ENCODE results near the gene MFSD1.

MFSD1 gene

DNA sequence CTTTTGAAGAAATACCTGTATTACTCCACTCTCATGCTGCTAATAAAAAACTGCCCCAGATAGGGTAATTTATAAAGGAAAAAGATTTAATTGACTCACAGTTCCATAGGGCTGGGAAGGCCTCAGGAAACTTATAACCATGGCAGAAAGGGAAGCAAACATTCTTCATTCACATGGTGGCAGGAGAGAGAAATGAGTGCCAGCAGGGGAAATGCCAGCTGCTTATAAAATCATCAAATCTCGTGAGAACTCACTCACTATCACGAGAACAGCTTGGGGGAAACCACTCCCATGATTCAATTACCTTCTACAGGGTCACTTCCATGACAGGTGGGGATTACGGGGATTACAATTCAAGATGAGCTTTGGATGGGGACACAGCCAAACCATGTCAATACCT is 18.7 kb downstream of the MFSD1 start:
- DNase-seq = no peak

DNA sequence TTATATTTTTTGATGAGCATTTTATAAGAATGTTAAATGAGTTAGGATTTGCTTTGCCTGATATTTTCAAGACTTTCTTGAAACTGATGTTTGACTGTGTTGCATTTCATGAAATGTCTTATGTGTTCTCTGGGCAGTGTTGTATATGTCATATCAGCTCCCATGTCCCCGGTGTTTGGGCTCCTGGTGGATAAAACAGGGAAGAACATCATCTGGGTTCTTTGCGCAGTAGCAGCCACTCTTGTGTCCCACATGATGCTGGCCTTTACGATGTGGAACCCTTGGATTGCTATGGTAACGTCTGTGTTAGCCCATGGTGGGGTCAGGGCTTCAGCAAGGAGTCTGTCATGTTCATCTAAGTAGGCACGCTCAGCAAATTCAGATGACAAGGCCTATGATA is 20.0 kb downstream of the MFSD1 start:
- no peak for DNase-seq

DNA sequence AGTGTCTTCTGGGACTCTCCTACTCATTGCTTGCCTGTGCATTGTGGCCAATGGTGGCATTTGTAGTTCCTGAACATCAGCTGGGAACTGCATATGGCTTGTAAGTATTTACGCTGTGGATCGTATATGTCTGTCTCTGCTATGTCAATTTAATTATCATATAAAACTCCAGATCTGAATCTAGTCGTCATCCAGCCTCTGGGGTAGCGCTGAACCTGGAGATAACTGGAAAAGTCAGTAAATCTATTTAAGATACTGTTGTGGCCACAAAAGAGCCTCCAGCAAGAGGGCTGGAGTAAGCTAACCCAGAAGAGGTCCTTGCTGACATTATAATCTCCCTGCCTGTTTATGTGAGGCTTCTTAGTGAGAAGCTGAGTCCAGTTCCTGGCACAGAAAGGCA is 21.6 kb downstream of the MFSD1 start:
- no peak for DNase-seq

DNA sequence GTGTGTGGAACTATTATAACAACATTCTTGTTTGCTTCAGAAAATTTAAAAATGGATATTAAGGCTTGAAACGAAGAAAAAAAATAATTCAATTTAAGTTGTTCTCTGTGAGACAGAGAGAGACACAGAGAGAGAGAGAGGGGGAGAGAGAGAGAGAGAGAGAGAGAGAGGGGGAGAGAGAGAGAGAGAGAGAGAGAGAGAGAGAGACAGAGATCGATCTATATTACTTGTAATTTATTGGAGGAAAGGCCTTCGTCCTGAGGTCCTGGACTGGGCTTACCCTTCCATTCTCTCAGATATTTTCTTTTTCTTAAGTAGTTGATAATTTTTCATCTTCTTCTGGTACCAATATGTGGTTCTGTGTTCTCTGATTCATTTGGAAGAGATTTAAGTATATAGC is 25.9 kb downstream of the MFSD1 start:
- DNase-seq = no peak

DNA sequence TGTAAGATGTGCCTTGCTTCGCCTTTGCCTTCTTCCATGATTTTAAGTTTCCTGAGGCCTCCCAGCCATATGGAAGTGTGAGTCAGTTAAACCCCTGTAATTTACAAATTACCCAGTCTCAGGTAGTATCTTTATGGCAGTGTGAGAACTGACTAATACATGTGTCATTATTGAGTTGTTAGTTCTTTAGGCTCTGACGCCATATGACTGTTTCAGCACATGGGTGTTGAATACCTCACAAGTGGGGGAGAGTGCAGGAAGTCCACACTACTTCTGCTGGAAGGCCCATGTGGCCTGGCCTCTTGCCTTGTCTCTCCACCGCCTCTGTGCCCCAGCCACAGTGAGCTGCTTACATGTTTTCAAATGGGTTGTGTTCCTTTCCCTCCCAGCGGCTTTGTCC is 28.5 kb downstream of the MFSD1 start:
- DNase-seq = no peak

DNA sequence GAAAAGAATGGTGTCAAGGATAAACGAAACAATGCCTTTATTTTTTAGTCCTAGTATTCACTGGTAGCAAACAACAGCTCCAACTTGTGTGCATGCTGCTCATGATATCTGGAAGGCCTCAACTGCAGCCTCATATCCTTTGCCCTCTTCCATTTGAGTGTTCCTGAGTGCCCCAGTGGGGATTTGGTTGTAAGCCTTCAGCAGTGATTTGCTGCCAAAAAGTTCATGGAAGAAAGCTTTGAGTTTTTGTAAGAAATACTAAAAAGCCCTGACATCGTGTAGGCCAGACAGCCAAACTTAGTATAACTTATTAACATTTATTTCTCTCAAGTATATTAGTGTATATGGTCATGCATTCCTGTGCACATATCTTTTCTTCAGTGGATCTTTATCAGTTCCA is 30.0 kb downstream of the MFSD1 start:
- DNase-seq = no peak

DNA sequence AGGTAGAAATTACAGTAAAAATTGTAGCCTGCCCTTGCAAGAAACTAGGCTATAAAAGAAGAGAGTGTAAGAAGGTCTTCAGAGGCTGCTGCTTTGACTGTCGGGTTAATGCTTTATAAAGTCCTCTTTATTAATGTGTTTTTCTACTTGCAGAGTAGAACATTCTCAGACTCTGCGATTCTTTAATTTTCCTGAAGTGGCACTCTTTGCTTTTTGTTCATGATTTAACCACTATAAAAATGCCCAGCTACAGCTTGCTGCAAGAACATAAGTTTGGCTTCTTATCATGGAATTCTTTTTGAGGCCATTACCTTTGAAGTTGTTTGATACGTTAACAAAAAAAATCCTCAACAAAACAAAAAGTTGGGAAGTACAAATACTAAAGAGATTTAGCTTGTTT is 33.8 kb downstream of the MFSD1 start:
- DNase-seq = no peak

DNA sequence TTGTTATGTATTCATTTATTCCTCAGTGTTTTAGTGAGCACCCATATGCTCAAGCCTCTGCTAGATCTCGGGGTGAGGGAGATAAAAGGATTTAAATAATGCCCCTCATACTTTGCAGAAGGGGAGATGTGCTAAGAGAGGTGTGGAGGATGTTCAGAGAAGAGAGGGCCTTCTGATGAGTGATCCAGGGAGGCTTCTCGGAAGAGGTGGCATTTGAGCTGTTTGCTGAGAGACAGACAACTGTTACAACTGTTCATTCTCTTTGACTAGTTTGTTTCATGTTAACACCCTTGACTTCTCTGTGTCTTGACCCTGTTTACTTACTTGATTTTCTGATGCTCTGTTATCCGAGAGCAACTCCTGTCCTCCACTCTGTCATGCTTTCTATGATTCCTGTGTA is 34.5 kb downstream of the MFSD1 start:
- no peak for DNase-seq

DNA sequence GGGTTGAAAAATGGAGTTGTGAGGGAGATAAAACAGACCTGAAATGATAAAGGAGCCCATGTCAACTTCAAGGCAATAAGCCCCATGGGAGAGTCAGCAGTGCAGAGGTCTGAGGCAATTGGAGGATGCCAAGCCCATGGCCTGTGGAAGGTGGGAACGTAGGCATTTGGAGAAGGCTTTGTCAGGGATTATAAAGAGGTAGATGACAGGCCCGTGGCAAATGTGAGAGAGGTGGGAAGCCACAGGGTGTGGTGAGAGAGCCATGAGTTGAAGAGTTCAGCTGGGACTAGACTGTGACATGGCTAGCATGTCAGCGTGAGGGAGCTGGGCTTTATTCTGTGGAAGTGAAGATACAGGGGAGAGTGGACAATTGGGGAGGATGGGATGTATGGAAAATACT is 35.4 kb downstream of the MFSD1 start:
- DNase-seq = no peak

DNA sequence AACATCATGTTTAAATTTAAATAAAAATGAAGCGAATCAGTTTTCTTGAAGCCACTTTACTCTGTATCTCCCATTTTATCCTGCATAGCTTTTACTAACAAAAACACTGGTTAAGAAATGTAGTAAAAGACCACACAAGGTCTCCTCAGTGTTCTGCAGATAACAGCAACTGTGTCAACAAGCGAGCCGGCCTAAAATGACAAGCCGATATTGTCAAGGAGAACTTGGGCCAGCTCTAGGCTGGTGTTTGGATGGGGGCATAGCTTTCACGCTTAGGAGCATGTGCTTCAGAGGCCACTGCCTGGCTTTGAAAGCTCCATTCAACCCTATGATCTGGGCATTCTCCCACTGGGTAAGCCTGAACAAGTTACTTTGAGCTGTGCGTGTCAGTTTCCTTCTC is 38.1 kb downstream of the MFSD1 start:
- DNase-seq = no peak

DNA sequence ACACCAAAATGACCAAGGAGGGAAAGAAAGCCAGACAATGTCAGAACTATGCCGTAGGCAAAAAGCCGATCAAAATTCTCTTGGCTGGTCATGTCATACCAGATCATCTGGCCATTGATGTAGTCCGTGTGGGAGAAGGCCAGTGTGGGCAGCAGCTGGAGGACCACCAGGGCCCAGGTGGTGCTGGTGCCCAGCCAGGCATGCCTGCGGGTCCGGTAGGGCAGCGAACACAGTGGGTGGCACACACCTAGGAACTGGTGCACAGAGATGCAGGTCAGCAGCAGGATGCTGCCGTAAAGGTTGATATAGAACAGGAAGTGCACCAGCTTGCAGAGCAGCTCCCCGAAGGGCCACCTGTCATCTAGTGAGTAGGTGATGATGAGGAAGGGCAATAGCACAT is 39.5 kb downstream of the MFSD1 start:
- no peak for DNase-seq

DNA sequence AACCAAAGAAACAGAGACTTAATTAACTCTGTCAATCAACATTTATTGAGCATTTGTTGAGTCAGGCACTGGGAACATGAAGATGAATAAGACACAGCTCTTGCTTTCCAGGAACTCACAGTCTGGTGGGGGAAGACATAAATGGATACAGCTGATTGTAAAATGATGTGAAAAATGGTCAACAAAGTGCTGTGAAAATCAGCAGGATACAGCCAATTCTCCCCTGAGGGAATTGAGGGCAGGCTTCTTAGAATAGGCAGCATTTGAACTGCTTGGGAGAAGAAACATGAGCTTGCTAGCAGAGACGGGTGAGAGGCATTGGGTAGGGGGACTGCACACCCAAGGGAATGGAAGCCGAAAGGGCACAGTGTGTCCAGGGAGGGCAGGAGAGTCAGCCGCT is 41.1 kb downstream of the MFSD1 start:
- DNase-seq = no peak

DNA sequence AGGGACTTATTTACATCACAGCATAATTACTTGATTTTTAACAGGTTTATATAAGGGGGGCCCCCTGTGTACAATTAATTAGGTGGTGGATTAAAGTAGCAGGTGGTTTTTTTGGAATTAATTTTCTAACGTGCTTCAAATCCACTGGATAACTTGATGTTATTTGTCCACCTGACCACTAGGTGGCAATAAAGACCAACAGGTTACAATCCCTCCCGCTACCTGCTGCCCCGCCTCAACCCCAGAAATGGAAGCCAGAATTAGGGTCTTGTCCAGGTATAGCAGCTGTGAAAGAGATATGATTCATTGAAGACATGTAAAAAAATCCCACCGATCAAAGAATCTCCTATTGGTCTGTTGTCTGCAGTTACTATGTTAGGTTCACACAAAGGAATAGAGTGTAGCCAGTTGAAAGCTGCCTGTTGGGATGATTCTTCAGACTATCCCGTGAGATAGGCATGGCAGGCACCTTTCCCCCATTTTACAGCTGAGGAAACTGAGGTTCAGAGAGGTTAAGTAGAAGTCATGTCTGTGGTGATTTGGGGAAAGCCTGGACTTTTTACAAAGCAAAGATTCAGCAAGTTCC is 44.0 kb downstream of the MFSD1 start:
- DNase-seq = peak; percentile 23

DNA sequence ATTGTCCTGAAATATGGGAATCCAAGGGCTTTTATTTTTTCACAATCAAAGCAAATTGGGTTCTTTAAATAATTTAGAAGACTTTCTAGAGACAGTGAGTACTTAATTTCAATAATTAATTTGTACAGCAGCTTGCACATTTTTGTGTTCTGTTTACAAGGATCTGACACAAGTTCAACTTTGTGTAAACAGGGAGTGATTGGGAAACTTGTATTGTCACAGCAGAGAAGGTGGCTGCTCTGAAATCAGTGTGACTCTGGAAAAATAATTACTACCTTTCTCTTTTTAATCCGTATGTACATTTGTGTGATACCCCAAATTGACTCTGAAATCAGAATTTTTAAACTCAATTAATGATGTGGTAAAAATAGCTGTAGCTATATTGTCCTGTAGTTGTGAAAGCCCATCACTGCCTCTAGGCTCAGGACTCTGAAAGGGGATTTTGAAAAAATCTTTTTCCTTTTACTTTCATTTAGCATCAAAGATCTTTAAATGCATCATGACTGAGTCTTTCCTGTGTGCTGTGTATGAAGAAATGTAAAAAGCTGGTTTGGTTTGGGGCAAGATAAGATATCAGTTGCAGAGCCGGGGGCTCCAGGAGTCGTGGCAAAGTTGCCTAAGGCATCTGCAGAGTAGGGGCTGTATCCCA is 45.1 kb downstream of the MFSD1 start:
- no peak for DNase-seq

DNA sequence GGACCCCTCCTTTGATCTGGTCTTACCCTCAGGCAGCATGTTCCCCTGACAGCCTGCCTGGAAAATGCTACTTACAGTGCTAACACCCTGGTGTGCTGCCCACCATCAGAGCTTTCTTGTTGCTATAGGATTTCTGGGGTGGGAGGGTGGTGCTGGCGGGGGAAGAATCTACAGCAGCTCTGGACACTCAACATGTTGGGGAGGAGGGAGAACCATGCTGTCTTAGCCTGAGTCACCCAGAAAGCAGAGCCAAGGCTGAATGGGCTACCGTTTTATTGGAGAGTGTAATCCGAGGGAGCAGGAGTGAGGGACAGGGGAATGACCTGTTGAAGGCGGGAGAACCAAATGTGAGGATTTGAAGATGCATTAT is 45.6 kb downstream of the MFSD1 start:
- no peak for DNase-seq

DNA sequence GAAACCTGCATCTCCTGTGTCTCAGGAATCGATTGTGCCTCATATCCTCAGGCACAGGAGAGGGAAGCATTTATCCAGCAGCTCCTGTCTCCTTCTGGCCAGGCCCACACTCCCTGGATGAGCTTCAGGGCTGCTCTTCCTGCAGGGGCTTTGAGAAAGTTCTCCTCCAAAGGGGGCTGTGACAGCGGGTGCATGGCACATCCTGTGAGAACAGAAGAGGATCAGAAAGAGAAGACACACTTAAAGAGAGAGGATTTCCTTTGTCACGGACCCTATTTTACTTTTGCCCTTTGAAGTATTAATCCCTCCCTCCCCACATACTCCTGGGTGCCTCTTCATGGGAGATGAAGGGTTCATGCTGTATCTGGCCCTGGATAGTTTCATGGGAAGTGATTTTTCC is 46.0 kb downstream of the MFSD1 start:
- DNase-seq = no peak

DNA sequence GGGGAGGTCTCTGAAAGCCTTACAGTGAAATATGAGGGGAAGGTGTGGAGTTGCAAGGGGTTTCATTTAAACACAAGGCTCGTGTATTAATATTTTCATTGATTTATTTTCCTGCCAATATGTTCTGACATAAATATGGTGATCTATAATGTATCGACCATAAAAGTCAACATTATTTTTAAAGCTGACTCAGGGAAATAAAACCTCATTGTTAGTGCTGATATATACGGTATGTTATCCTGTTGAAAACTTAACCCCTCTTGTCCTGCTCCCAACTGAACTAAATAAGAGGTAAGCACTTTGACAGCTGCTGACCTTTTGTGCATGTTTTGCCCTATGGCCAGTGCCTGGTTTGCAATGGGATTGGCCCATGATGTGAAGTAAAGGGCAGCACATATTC is 47.9 kb downstream of the MFSD1 start:
- DNase-seq = no peak

DNA sequence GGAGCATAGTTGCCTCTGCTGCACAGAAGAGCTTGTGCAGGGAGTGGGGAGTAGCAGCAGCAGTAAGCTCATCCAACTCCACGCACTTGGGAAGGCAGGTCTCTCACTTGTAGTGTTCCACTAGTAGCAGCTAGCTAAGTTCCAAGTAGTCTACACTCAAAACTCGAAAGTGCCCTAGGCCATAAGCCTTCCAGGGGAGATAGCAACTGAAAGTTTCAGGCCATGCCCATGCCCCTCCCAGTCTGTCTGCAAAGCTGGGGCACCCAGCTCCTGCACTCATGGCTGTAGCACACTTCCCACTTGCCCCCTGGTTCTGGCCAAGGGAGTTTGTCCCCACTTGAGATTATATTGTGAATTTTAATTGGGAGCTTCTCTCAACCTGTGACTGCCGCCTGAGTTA is 57.5 kb downstream of the MFSD1 start:
- no peak for DNase-seq

DNA sequence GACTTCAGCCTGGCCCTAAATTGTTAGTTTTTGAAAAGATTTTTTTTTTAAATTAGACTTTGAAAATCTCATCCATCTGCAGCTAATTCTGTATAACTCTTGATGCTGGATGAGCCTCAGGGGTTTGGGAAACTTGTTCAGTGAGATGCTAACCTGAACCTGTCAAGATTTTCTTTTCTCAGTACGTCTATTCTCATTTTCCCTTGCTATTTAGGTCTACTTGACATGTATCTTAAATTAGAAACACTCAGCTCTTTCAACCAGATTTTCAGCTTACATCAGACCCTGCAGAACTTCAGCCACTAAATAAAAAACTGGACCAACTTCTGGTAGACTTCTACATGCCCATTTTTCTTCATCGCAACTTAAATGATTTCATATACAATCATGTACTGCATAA is 61.4 kb downstream of the MFSD1 start:
- DNase-seq = no peak

DNA sequence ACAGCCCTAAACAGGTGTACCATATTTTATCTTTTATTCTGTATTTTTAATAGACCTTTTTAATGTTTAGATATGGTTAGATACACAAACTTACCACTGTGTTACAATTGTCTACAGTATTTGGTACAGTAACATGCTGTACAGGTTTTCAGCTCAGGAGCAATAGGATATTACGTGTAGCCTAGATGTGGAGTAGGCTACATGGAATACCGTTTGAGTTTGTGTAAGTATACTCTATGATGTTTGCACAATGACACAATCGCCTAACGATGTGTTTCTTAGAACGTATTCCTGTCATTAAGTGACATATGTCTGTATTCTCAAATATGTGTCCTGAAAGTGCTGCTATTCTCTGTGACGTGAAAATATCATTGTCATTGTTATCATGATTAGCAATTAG is 62.6 kb downstream of the MFSD1 start:
- no peak for DNase-seq

DNA sequence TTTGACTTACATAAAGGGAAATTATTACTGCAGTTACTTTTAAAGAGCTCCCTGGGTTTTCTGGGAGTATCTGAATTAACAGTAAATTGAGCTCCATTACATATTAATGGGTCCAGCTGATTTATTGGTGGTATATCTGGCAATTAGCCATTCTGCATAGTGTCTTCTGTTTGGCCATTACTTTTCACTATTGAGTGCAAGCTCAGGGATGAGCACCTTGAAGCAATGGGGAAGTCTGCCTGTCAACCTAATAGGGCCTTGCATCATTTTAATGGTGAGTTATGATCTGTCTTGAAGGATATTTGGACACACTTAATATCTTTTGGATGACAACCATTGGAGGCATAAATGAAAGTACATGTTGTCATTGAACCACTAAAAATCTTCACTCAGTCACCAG is 73.8 kb downstream of the MFSD1 start:
- DNase-seq = no peak

All from NCI-H1048 (cell line).